ENCODE data around the gene BCL11A. TPM values are rescaled to one million over a fixed set of nuclear protein-coding genes. Genes with fewer than 3 reads are reported as not detected.

BCL11A gene
- polyA plus RNA-seq, 1 donor (not counting 4 experiments of a cell fraction or from before 2014, with no cell fraction given) = 5.0 TPM

GRCh38 chr2:60597346-60597745 lies 43.9 kb upstream of the BCL11A start:
- no peaks in the 10 kb centered on the region for H3K9me1 ChIP-seq (ENCODE audit: control insufficient read depth, extremely low read depth, insufficient read depth, low read length)
- no peaks in the 10 kb centered on the region for H3K79me2 ChIP-seq (ENCODE audit: control insufficient read depth, insufficient read depth, low read length)
- H3K9ac ChIP-seq (ENCODE audit: control insufficient read depth, extremely low read depth, insufficient read depth, low read length) = no peak overlapping the region
- peaks cover 8% of the 10 kb centered on the region for H3K4me1 ChIP-seq (ENCODE audit: control insufficient read depth, extremely low read depth, insufficient read depth, low read length)
- H3K4me3 ChIP-seq (ENCODE audit: control insufficient read depth in 2 of 3, extremely low read depth in 1 of 3, insufficient read depth in 2 of 3, low read depth in 1 of 3, low read length in 3 of 3) = no peak overlapping the region
- no peak overlapping the region for H2AFZ ChIP-seq (ENCODE audit: control insufficient read depth, low read length)
- DNase-seq (ENCODE audit: low read depth, low spot score) (no peak), FAIRE-seq (peak; percentile 73)
- H3K27ac ChIP-seq (ENCODE audit: control insufficient read depth, insufficient read depth, low read length) = no peak overlapping the region
- no peaks in the 10 kb centered on the region for H3K36me3 ChIP-seq (ENCODE audit: control insufficient read depth in 2 of 2, extremely low read depth in 1 of 2, insufficient read depth in 2 of 2, low read length in 2 of 2)
- H3K27me3 ChIP-seq (ENCODE audit: control insufficient read depth, extremely low read depth, insufficient read depth, low read length) = no peaks in the 10 kb centered on the region
- TF ChIP-seq EZH2 (IDR thresholded peaks at IDR 0.05; ENCODE audit: low read length) = no peak
- no peak for TF ChIP-seq CTCF (optimal IDR thresholded peaks at IDR 0.05 in 1 of 3, IDR thresholded peaks at IDR 0.05 in 1 of 3, conservative IDR thresholded peaks at IDR 0.05 in 1 of 3; ENCODE audit: extremely low read depth in 1 of 3, insufficient read depth in 2 of 3, low read length in 3 of 3)
- no peaks in the 10 kb centered on the region for H4K20me1 ChIP-seq (ENCODE audit: control insufficient read depth, extremely low read depth, insufficient read depth, low read length)
- dilution Hi-C loops (cut with MboI; ENCODE audit: extremely low pct_ligation_motif_present, low sequenced_read_pairs) = no loop called here
- H3K9me3 ChIP-seq (ENCODE audit: control insufficient read depth, low read depth, low read length) = no peaks in the 10 kb centered on the region
- no peak overlapping the region for H3K4me2 ChIP-seq (ENCODE audit: control insufficient read depth, extremely low read depth, insufficient read depth, low read depth, low read length)

GRCh38 chr2:60596411-60596810 lies 43.0 kb upstream of the BCL11A start:
- TF ChIP-seq EZH2 (IDR thresholded peaks at IDR 0.05; ENCODE audit: low read length) (no peak), CTCF (optimal IDR thresholded peaks at IDR 0.05 in 1 of 3, IDR thresholded peaks at IDR 0.05 in 1 of 3, conservative IDR thresholded peaks at IDR 0.05 in 1 of 3; ENCODE audit: extremely low read depth in 1 of 3, insufficient read depth in 2 of 3, low read length in 3 of 3) (no peak)
- peaks cover 3% of the 10 kb centered on the region for H3K4me1 ChIP-seq (ENCODE audit: control insufficient read depth, extremely low read depth, insufficient read depth, low read length)
- H3K27ac ChIP-seq (ENCODE audit: control insufficient read depth, insufficient read depth, low read length) = no peak overlapping the region
- no peak overlapping the region for H3K4me3 ChIP-seq (ENCODE audit: control insufficient read depth in 2 of 3, extremely low read depth in 1 of 3, insufficient read depth in 2 of 3, low read depth in 1 of 3, low read length in 3 of 3)
- DNase-seq (ENCODE audit: low read depth, low spot score) = no peak
- no peak overlapping the region for H2AFZ ChIP-seq (ENCODE audit: control insufficient read depth, low read length)
- H3K9me3 ChIP-seq (ENCODE audit: control insufficient read depth, low read depth, low read length) = no peaks in the 10 kb centered on the region
- dilution Hi-C loops (cut with MboI; ENCODE audit: extremely low pct_ligation_motif_present, low sequenced_read_pairs) = no loop called here
- H3K9me1 ChIP-seq (ENCODE audit: control insufficient read depth, extremely low read depth, insufficient read depth, low read length) = no peaks in the 10 kb centered on the region
- no peak for FAIRE-seq
- no peaks in the 10 kb centered on the region for H3K27me3 ChIP-seq (ENCODE audit: control insufficient read depth, extremely low read depth, insufficient read depth, low read length)
- H3K9ac ChIP-seq (ENCODE audit: control insufficient read depth, extremely low read depth, insufficient read depth, low read length) = no peak overlapping the region
- no peaks in the 10 kb centered on the region for H4K20me1 ChIP-seq (ENCODE audit: control insufficient read depth, extremely low read depth, insufficient read depth, low read length)
- no peaks in the 10 kb centered on the region for H3K79me2 ChIP-seq (ENCODE audit: control insufficient read depth, insufficient read depth, low read length)
- H3K4me2 ChIP-seq (ENCODE audit: control insufficient read depth, extremely low read depth, insufficient read depth, low read depth, low read length) = no peak overlapping the region
- H3K36me3 ChIP-seq (ENCODE audit: control insufficient read depth in 2 of 2, extremely low read depth in 1 of 2, insufficient read depth in 2 of 2, low read length in 2 of 2) = no peaks in the 10 kb centered on the region

Data from keratinocyte (primary cell).